GM18907 (cell line): ENCODE measurements around the gene NEK6.

Experiments
- ATAC-seq: cut with Tn5 transposase; IDR thresholded peaks from one replicate; pipeline ENCODE4 v1.9.1; 2021; ENCODE audit warnings: mild to moderate bottlenecking, moderate library complexity; ENCODE audit not compliant: unreplicated experiment

NEK6 gene

DNA sequence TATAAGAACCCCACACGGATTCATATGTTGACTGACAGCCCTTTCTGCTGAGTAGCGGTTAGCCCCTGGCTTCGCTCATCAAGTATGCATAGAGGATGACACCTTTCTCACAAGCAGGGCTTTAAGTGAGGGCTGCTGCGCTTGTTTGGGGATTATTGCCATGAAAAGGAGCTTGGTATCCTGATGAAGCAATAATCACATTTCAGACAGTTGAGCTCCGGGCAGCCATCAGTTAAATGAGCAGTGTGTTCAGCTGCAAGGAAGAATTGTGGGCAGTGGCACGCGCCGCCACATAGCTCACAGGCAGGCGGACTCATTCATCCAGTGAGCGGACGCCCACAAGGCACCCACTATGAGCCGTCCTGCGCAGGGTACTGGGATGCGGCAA, 77.6 kb downstream of the NEK6 start:
- ATAC-seq: no peak

DNA sequence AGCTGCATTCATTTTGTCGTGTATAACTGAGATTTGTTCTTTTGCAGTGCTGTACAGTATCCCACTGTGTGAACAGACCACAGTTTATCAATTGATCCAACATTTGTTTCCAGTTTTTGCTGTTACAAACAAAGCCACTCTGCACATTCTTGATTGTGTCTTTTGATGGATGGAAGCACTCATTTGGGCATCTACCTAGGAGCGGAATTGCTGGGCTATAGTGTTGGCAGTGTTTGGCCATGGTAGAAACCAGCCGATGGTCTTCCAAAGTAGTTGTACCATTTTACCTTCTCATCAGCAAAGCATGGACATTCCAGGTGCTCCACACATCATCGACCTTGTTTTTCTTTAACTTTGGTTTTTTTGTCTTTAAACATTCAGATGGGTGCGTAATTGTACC, 79.8 kb downstream of the NEK6 start:
- no peak for ATAC-seq

DNA sequence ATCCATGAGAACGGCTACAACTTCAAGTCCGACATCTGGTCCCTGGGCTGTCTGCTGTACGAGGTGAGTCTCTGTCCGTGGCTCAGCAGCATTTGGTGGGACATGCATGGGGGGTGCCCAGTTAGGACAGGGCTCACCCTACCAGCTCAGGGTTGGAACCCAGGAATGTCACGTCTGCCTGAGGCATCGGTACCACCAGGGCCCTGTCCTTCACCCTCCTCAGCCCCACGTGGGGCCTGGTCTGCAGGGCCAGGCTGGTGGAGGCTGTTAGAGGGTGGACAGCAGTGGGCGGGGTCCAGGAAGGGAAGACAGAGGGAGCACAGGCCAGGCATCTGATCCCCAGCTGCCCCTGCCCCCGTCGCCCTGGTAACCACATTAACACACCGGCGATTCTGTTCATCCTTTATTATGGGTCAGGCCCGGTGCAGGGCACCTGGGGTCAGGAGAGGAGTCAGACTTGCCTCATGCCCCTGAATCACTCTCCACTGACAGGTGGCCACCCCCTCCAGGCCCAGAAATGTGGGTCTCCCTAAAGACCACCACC, 81.9 kb downstream of the NEK6 start:
- no peak for ATAC-seq

DNA sequence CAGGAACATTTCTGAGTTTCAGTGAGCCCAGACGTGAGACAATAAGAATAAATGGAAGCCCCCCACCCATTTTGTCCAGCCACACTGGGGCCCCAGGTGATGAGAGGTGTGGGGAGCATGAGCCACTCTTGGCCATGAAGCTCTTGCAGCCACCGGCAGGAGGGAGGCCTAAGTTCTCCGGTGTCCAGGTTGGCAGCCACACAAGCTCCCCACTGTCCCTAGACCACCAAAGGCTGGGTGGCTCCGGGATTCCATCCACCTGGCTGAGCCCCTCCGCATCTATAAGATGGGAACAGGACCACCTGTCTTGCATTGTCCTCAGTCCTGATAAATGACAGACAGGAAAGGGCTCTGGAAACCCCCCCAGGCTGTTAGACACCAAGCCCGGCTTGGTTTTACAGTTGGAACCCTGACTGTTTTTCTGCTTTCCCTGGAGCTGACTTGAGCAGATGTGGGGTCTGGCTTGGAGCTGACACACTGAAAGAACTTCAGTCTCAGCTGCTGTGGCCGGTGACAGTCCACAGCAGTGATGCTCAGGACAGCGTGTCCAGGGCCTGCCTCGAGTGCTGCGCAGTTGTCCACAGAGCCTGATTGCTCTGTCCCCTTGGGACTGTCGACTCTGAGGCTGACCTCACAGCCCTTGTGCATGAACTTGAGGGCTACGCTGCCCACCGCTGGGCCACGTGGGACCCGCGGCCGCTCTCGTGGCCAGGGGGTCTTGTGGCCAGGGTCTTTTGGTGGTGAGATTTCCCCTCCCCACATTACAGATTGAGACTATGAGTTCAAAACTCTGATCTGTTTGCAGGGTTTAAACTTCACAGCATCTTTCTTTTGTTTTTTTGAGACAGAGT, 82.7 kb downstream of the NEK6 start:
- no peak for ATAC-seq

DNA sequence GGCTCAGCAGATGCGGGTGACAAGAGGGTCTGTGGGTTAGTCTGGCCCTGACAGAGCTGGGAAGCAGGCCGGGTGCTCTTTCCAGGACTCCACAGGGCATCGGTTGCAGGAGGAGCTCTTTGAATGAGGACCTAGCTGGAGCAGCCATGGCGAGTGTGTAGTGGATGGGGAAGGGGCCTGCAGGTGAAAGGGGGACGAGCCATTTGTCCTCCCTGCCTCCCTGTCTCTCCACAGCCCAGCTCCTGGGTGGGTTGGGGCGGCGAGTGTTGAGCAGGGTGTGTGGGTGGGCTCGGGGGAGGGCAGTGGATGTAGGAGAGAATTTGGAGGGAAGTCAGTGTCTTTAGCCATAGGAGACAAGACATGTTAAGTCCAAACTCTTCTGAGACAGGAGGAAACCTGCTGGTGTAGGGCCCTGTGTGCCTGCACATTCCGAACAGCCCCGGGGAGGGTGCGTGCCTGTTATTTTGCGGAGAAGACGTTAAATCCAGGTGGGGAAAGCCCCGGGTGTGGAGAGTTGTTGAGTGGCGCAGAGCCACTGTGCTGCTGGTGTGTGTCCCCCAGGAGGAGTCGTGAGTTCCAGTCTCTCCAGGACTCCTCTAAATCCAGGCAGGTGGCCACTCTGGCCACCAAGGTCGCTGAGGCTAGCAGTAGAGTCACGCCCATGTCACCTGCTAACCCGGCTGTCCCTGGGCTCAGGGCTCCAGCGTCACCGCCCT, 83.9 kb downstream of the NEK6 start:
- ATAC-seq: no peak

DNA sequence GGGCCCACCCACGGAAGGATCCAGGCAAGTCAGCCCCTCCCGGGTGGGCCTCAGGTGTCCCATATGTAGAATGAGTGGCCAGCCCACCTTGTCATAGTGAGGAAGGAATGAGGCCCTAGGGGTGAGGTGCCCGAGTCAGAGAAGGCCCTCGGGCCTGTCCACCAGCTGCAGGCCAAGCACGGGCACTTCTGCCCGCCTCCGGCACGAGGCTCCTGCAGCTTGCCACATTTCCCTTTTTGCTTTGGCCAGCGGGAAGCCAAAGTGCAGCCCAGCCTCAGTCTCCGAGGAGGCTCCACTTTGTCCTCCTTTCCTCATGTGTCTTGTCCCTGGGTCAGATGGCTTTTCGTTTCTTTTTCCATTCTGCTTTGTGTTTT, 84.6 kb downstream of the NEK6 start:
- no peak for ATAC-seq

DNA sequence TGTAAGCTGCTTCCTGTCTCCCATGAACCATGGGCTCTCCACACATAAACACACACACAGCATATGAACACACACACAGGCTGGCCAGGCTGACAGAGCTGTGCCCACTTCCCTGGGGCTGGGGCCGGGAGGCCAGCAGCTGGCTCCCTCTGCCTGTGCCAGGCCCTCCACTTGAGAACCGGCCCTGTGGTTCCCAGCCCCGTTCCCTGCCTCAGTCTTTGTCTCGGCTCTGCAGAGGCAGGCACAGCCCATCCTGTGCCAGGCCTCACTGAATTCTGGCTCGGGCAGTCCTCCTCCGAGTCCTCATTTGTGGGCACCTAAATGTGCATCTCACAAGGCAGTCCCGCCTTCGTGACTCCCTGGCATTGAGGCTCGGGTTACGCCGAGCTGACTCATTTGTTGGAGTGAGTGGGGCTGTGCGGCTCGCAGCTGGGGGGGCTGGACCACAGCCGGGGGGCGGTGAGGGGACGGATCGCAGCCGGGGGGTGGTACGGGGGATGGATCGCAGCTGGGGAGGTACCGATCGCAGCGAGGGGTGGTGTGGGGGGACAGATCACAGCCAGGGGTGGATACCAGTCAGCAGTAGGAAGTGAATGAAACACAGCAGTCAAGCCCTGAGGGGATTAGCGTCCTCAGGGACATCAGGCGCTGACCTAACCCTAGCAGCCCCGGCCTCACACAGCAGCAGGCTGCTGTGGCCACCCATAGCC, 85.2 kb downstream of the NEK6 start:
- ATAC-seq: no peak

DNA sequence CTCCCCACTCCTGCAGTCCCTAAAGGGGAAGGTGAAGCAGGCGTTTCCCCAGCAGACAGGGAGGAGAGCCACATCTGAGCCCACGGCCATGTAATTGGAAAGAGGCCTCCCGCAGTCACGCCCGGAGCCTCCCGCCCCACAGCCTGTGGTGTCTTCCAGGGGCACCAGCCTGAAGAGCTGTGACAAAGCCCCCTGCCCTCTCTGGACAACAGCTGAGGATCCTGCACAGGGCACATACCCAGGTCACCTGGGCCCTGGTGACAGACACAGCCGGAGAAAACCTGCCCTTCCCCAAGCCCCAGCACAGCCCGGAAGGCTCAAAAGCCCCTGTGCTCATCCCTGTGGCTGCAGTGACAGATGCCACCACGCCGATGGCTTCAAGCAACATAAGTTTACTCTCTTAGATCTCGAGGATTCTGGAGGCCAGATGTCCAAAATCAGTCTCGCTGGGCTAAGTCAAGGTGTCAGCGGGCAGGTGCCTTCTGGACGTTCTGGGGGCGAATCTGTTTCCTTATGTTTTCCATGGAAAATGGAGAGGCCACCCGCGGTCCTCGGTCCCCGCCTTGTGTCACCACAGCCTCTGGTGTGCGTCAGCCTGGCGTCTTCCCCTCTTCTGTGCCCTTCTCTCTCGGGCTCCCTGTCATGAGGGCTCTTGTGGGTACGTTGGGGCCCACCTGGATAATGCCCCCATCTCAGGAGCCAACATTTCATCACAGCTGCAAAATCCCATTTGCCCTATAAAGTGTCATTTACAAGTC, 86.0 kb downstream of the NEK6 start:
- ATAC-seq: no peak

DNA sequence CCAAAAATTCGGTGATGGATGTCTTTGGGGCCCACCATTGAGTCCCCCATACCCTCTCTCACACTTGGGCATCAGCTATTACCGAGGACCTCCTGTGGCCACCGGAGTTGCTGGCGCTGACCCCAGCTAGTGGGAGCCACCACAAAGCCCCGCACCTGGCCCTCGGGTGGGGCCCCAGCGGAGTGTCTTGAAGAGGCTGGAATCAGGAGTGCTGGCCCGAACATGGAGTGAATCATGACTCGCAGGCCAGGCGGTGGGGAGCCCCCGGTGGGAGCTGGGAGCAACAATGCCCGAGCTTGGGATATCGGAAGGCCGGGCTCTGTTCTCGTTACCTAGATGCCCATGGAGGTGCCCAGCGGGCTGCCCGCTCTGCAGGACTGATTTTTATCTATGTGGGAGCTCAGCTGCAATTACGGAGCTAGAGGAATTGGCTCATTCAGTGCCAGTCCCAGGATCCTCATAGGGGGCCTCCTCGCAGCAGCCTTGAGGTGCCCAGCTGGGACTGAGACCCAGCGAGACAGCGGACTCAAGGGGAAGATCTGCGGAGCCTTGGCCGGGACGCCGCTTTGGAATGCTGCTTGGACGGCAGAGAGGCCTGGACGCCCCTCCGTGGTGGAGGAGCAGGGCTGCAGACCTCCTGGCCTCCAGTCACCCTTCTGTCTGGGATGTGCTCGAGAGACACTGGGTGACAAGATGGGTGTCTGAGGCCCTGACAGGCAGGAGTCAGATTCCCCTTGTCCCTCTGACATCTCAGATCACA, 86.7 kb downstream of the NEK6 start:
- no peak for ATAC-seq

DNA sequence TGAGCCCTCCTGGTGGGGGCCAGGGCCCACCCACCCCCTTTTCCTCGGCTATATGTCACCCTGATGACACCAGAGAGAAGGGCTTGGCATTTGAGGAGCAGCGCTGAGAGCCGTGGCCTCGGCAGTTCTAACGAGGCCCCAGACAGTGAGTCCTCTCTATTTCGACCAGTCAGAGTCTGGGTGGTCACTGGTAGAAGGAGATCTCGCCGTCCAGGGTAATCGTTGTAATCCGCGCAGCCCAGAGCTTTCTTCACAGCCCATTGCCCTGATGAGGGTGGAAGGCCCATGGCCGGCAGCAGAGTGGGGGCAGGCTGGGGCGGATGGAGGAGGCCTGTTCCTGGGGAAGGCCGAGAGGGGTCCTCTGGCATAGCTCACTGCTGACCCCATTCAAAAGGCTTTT, 87.3 kb downstream of the NEK6 start:
- ATAC-seq: no peak

DNA sequence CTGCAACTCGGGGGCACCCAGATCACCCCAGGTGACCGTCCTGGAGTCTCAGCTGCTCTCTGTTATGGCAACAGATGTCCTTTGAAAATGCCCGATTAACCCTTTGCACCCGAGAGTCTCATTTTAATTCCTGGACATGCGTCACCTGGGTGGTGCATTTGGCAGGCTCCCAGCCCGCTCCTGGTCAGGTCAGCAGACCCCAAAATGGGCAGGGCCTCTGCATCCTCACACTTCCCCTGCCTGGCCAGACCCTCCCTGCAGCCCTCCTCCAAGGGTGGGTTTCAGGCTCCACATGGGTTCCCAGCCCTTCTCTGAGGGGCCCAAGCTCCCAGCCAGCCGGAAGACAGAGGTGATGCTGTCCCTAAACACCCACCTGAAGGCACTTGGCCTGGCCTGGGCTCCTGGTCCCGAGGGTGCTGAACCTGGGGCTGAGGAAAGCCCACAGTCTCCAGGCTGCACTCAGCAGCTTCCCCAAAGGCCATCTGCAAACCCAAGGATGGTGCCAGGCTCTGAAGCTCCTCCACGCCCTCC, 88.1 kb downstream of the NEK6 start:
- no peak for ATAC-seq

DNA sequence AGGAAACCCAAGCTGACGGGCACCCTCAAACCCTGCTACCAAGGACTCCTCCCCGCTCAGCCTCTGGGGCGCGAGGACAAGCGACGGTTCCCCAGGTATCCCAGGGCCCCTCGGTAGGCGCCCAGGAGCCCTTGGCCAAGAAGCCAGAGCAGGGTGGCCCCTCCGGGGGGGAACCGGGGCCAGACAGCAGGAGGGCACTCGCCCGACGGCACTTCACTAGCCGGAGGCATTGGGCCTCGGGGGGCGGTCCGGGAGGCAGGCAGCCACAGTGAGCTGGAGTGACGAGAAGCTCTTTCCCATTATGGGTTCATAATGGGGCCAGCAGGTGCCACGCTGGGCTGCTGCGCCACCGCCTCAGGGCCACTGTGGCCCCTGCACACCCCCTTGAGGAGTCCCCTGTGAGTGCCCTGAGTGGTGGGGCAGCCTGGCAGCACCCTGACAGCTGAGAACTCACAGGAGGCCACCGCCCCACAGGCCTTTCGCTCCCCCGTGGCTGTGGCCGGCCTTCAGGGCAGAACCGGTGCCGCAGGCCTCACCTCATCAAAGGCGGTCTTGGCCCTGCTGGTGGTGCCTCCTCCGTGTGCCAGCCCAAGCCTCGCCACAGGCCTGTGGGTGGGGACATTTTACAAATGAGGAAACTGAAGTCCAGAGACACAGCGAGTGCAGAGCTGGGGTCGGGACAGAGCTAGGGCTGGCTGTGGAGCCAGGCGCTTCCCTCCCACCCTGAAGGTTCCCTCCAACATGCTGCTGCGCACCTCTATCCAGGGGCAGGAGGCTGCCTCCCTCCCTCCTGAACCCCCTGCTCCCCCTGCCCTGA, 88.8 kb downstream of the NEK6 start:
- no peak for ATAC-seq

DNA sequence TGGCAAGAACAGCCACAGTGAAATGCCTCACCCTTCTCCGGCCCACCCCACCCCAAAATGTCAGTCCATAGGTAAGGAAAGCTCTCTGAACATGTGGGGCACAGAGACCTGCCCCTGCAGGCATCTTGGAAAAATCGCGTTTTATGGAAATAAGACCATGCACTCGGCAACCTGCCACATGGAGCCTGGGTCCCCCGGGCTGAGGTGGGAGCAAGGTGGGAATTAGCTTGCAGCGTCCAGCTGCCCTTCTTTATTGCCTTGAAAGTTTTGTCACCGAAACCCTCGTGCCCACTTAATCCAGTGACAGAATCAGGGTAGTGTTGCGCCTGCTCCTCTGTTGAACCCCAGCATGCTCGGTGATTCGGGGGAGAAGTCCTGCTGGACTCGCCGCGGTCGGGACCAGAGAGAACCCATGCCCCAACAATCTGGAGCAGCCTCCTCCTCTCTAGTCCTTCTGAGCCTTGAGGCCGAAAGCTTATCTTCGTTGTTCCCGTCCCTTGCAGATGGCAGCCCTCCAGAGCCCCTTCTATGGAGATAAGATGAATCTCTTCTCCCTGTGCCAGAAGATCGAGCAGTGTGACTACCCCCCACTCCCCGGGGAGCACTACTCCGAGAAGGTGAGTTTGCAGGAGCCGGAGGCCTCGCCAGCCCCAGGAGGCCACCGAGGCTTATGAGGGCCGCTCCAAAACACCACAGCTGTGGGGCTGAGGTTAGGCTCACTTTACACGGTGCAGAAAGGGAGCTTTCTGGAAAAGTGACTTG, 89.6 kb downstream of the NEK6 start:
- no peak for ATAC-seq

DNA sequence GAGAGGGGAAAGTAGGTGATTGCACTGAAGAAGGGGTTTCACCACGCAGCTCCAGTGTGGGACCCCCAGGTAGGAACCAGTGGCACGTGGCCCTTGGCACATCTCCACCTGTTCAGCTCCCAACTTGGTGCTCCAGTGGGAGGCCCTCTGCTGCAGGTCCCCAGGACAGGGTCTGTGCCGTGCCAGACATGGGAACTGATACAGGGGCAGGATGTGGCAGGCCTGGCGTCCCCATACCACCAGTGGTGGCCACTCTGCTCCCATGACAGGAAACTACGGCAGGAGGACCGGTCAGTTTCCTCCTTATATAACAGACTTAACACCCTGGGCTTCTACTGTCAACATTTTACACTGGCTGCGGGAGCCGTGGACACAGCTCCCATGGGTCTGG, 90.2 kb downstream of the NEK6 start:
- ATAC-seq: no peak

DNA sequence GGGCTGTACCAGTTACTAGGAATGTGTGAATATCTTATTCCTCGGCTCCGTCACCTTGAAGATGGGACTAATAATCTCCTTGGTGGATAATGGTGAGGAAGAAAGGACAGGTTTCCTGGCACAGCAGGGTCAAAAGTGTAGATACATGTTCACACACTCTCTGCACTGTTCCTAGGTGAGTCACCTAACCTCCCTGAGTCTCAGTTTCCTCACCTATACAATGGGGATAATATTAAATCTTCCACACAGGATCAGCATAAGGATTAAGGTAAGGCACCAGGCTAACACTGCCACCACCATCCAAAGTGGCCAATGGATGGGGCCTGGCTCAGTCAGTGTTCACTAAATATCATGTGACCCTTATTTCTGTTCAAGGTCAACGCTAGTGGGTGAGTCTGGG, 90.6 kb downstream of the NEK6 start:
- ATAC-seq: no peak

DNA sequence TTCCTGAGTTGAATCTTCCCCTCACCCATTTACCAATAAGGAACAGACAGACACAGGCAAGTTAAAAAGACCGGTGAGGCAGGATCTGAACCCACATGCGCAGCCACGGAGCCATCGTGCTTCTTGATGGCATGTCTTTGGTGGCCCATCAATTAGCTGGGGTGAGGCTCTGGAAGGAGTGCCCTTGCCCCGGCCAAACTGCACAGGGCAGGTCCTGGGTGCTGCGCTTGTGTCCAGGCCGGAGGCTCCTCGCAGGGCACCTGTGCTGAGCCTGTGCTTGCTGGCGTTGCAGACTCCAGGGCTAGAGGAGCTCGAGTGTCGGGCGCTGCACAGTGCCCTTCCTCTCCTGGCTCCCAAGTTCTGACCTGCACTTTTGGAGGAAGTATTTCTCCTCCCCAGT, 91.1 kb downstream of the NEK6 start:
- ATAC-seq: no peak

DNA sequence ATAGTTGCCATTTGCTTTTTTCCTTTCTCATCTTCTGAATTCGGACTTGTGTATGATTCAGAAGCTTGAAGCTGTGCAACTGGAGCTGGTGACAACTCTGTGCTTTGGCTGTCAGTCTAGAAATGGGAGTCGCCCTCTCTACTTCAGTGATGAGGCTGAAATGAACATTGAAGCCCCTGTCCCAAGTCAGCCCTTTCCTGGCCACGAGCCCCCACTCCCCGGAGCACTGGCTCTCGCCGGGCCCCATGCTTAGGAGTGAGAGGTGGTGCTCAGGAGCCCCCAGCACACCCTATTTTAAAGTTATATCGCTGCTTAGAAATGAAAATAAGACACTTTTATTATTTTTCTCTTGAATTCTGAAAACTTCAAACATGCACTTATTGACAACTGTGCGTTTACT, 91.5 kb downstream of the NEK6 start:
- no peak for ATAC-seq
